Testis (tissue), 3 donors: Measurements from ENCODE around the gene TCHP. TPM values are rescaled to one million over a fixed set of nuclear protein-coding genes. Genes with fewer than 3 reads are reported as not detected.

Experiments
- DNase-seq: peaks from one replicate; pipeline ENCODE4 v3.0.0-alpha.2; 2019
- H3K27ac ChIP-seq, 2 donors: fragments of 200-600 bp; sonication (generic); one replicate each; pipeline ENCODE4 v1.5.1; 2019
- H3K27me3 ChIP-seq: fragments of 200-600 bp; sonication (generic); one replicate; pipeline ENCODE4 v1.5.1; 2019
- H3K36me3 ChIP-seq: fragments of 200-600 bp; sonication (generic); one replicate; pipeline ENCODE4 v1.5.1; 2017; ENCODE audit warnings: low read depth; ENCODE audit errors: missing control alignments
- H3K4me1 ChIP-seq: fragments of 200-600 bp; sonication (generic); one replicate; pipeline ENCODE4 v1.5.1; 2019
- H3K4me3 ChIP-seq, 2 donors: fragments of 200-600 bp; sonication (generic); one replicate each; pipeline ENCODE4 v1.5.1; 2017 to 2019
- H3K9me3 ChIP-seq: fragments of 200-600 bp; sonication (generic); one replicate; pipeline ENCODE4 v1.5.1; 2017
- CTCF ChIP-seq, 3 experiments: fragments of 450-650 bp in 2 of 3; fragments of 200-600 bp in 1 of 3; sonication (generic) in 1 of 3; IDR thresholded peaks; one replicate each; pipeline ENCODE4 v1.5.1; 2016 to 2019; ENCODE audit warnings: antibody characterized with exemption in 3 of 3, mild to moderate bottlenecking in 2 of 3, moderate library complexity in 1 of 3
- POLR2A ChIP-seq: fragments of 450-650 bp; IDR thresholded peaks from one replicate; pipeline ENCODE4 v1.6.1; 2017; ENCODE audit warnings: antibody characterized with exemption, mild to moderate bottlenecking, moderate library complexity
- WGBS, 2 donors: methylation state at CpG; one replicate each; pipeline ENCODE4 v1.1.5; 2018; 5-methylcytosine and 5-hydroxymethylcytosine counted together
- intact Hi-C: fragments of 100-400 bp; cut with DNase I; formaldehyde crosslinking; loops from one replicate; pipeline ENCODE4 v1.15.1; 2023; ENCODE audit warnings: low total_unique reads
- polyA plus RNA-seq: library from polyadenylated mRNA; stranded (reverse); fragments of 350-450 nt; fragmentation: Illumina TruSeq; extraction: RNeasy Lipid Tissue Mini Kit (QIAGEN cat#74804); gene quantifications from one replicate; pipeline ENCODE4 v1.2.3, GENCODE V29; 2014; ENCODE audit warnings: low read depth, low replicate concordance; ENCODE audit not compliant: insufficient read depth
- total RNA-seq, 2 donors: library from RNA; depleted of rRNA; stranded (reverse); fragments of >200 nt; gene quantifications; one replicate each; pipeline ENCODE4 v1.2.3, GENCODE V29; 2016

Gene TCHP
- total and polyA plus RNA-seq, 3 donors from 2014 or later, result 23.2 to 59.4 (median 38.0) TPM

GRCh38 chr12:109875572-109876131, 24.4 kb upstream of the TCHP start:
- TF ChIP-seq CTCF (IDR thresholded peaks at IDR 0.05) (no peak), POLR2A (no peak)
- peaks cover 4% of the 10 kb centered on the region for H3K4me1 ChIP-seq

DNA sequence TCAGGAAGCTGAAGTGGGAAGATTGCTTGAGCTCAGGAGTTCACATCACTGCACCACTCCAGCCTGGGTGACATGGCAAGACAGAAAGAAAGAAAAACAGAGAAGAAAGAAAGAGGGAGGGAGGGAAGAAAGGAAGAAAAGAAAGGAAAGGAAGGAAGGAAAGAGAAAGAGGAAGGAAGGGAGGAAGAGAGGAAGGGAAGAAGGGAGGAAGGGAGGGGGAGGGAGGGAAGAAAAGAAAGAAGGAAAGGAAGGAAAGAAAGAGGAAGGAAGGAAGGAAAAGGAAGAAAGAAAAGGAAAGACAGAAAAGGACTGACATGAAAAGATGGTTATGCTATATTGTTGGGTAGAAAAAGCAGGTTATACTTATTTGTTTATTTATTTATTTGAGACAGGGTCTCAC, 23.7 kb upstream of the TCHP start:
- no peak for TF ChIP-seq CTCF (IDR thresholded peaks at IDR 0.05)
- intact Hi-C loops, result loop anchor here (10.0 kb wide), 1 partner anchor 72 kb away; no protein-coding TSS in a partner anchor
- DNase-seq, result no peak
- H3K4me3 ChIP-seq, result no peak overlapping the region
- H3K27me3 ChIP-seq, result no peaks in the 10 kb centered on the region
- H3K9me3 ChIP-seq, result no peaks in the 10 kb centered on the region
- no peaks in the 10 kb centered on the region for H3K36me3 ChIP-seq
- peaks cover 4% of the 10 kb centered on the region for H3K4me1 ChIP-seq
- H3K27ac ChIP-seq, result no peak overlapping the region

More at GRCh38 chr12:109875572-109876131, 24.4 kb upstream of the TCHP start:
- 88 to 89% methylated on average over 6 of the region's 6 CpGs for WGBS, 2 donors
- no peaks in the 10 kb centered on the region for H3K27me3 ChIP-seq
- no peaks in the 10 kb centered on the region for H3K36me3 ChIP-seq
- intact Hi-C loops, result loop anchor here (10.0 kb wide), 1 partner anchor 71 kb away; no protein-coding TSS in a partner anchor
- no peaks in the 10 kb centered on the region for H3K9me3 ChIP-seq
- no peak overlapping the region for H3K4me3 ChIP-seq
- H3K27ac ChIP-seq, result no peak overlapping the region
- no peak for DNase-seq

GRCh38 chr12:109877504-109878246, 22.4 kb upstream of the TCHP start:
- Histone ChIP-seq H3K27ac (no peak overlapping the region), H3K36me3 (no peaks in the 10 kb centered on the region), H3K9me3 (no peaks in the 10 kb centered on the region), H3K4me3 (no peak overlapping the region), H3K27me3 (no peaks in the 10 kb centered on the region), H3K4me1 (peaks cover 4% of the 10 kb centered on the region)
- 72 to 75% methylated on average over 10 of the region's 10 CpGs for WGBS, 2 donors
- no peak for DNase-seq
- TF ChIP-seq POLR2A, result no peak
- no peak for TF ChIP-seq CTCF (IDR thresholded peaks at IDR 0.05)
- intact Hi-C loops, result loop anchor here (10.0 kb wide), 1 partner anchor 73 kb away; no protein-coding TSS in a partner anchor

- intact Hi-C loops, result loop anchor here (10.0 kb wide), 1 partner anchor 73 kb away; no protein-coding TSS in a partner anchor
- TF ChIP-seq POLR2A (no peak), CTCF (IDR thresholded peaks at IDR 0.05) (no peak)
- Histone ChIP-seq H3K27ac (no peak overlapping the region), H3K9me3 (no peaks in the 10 kb centered on the region), H3K4me1 (peaks cover 4% of the 10 kb centered on the region), H3K4me3 (no peak overlapping the region), H3K27me3 (no peaks in the 10 kb centered on the region), H3K36me3 (no peaks in the 10 kb centered on the region)
- 68 to 89% methylated on average over 3 of the region's 3 CpGs for WGBS, 2 donors
- no peak for DNase-seq
Observed at GRCh38 chr12:109878247-109878625, 21.8 kb upstream of the TCHP start.
